ENCODE results near the gene ATXN10. TPM values are rescaled to one million over a fixed set of nuclear protein-coding genes. Genes with fewer than 3 reads are reported as not detected.
"Not testable (repeated sequence)": the region's sequence is repeated elsewhere in the genome, so short reads cannot be mapped to it uniquely, and the experiment has no call there.

Gene ATXN10
- total and polyA plus RNA-seq, 7 experiments from 2014 or later: 64.2 to 105 (median 76.1) TPM

GRCh38 chr22:45787759-45788158, 116.1 kb downstream of the ATXN10 start:
- Mint-ChIP-seq H3K4me3 (no peak overlapping the region), H3K36me3 (peaks cover 3 to 55% (median 46%) of the 10 kb centered on the region in 5 donors), H3K27me3 (no peaks in the 10 kb centered on the region), H3K4me1 (peaks cover 0 to 15% (median 3%) of the 10 kb centered on the region in 7 donors), H3K9me3 (peaks cover 0 to 6% (median 0%) of the 10 kb centered on the region in 11 donors), H3K27ac (no peak overlapping the region)
- intact Hi-C loops (cut with micrococcal nuclease): no loop called here
- Histone ChIP-seq H3K4me1 (ENCODE audit: control insufficient read depth in 2 of 2, insufficient read depth in 2 of 2, low read length in 2 of 2) (no peaks in the 10 kb centered on the region), H3K27ac (ENCODE audit: low read depth, low read length) (no peak overlapping the region), H3K27me3 (ENCODE audit: control insufficient read depth in 2 of 2, insufficient read depth in 2 of 2, low read length in 2 of 2) (no peaks in the 10 kb centered on the region), H3K36me3 (ENCODE audit: control insufficient read depth in 2 of 3, insufficient read depth in 3 of 3, low read length in 3 of 3) (peaks cover 0 to 1% (median 0%) of the 10 kb centered on the region in 3 experiments), H3K9me3 (ENCODE audit: control insufficient read depth in 2 of 3, low read length in 3 of 3) (no peaks in the 10 kb centered on the region), H3K4me3 (ENCODE audit: low read length) (no peak overlapping the region)
- DNase-seq (no peak), ATAC-seq (no peak)
- ChIA-PET CTCF (no interaction called here), POLR2A (no interaction called here)

- H3K9me3 Mint-ChIP-seq: peaks cover 0 to 14% (median 2%) of the 10 kb centered on the region in 11 donors
- ChIA-PET CTCF (no interaction called here), POLR2A (no interaction called here)
- H3K36me3 Mint-ChIP-seq: peaks cover 9 to 58% (median 50%) of the 10 kb centered on the region in 5 donors
- peaks cover 0 to 14% (median under 1%) of the 10 kb centered on the region in 7 donors for H3K4me1 Mint-ChIP-seq
- Histone ChIP-seq H3K9me3 (ENCODE audit: control insufficient read depth in 2 of 3, low read length in 3 of 3) (peaks cover 0 to 2% (median 0%) of the 10 kb centered on the region in 3 experiments), H3K27ac (ENCODE audit: low read depth, low read length) (no peak overlapping the region), H3K27me3 (ENCODE audit: control insufficient read depth in 2 of 2, insufficient read depth in 2 of 2, low read length in 2 of 2) (no peaks in the 10 kb centered on the region), H3K4me3 (ENCODE audit: low read length) (no peak overlapping the region), H3K36me3 (ENCODE audit: control insufficient read depth in 2 of 3, insufficient read depth in 3 of 3, low read length in 3 of 3) (peaks cover 0 to 9% (median 0%) of the 10 kb centered on the region in 3 experiments), H3K4me1 (ENCODE audit: control insufficient read depth in 2 of 2, insufficient read depth in 2 of 2, low read length in 2 of 2) (no peaks in the 10 kb centered on the region)
- no peak overlapping the region for H3K4me3 Mint-ChIP-seq
- DNase-seq: no peak
- H3K27ac Mint-ChIP-seq: peak overlapping the region in 1 of 9 donors; percentile 56
- no peaks in the 10 kb centered on the region for H3K27me3 Mint-ChIP-seq
- no peak for ATAC-seq
- intact Hi-C loops (cut with micrococcal nuclease): no loop called here
Observed at GRCh38 chr22:45788522-45788921, 116.9 kb downstream of the ATXN10 start.

DNA sequence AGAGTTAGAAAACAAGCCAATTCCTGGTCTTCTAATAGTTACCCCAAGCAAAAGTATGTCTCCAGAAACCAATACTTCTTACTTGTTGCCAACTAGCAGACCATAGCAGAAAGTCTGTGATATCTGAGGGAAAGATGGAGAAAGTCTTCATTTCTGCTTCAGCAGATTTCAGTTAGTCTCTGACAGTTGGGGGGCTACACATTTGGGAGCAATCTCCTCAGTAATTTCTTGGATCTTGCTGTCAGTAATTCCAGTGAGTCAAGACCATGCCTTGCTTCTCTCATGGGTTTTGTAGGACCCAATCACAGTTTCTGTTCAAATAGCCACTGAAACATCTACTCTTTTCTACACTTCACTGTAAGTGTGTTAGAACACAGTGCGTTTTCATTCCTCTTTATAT, 118.8 kb downstream of the ATXN10 start:
- intact Hi-C loops (cut with micrococcal nuclease): no loop called here
- Histone ChIP-seq H3K4me3 (ENCODE audit: low read length) (no peak overlapping the region), H3K9me3 (ENCODE audit: control insufficient read depth in 2 of 3, low read length in 3 of 3) (peaks cover 0 to 16% (median 0%) of the 10 kb centered on the region in 3 experiments), H3K27ac (ENCODE audit: low read depth, low read length) (no peak overlapping the region), H3K36me3 (ENCODE audit: control insufficient read depth in 2 of 3, insufficient read depth in 3 of 3, low read length in 3 of 3) (peaks cover 0 to 14% (median 0%) of the 10 kb centered on the region in 3 experiments), H3K27me3 (ENCODE audit: control insufficient read depth in 2 of 2, insufficient read depth in 2 of 2, low read length in 2 of 2) (no peaks in the 10 kb centered on the region), H3K4me1 (ENCODE audit: control insufficient read depth in 2 of 2, insufficient read depth in 2 of 2, low read length in 2 of 2) (no peaks in the 10 kb centered on the region)
- POLR2A ChIA-PET: no interaction called here
- DNase-seq: no peak
- peaks cover 0 to 31% (median 11%) of the 10 kb centered on the region in 11 donors for H3K9me3 Mint-ChIP-seq
- no peak overlapping the region for H3K4me3 Mint-ChIP-seq
- peaks cover 0 to 14% (median 0%) of the 10 kb centered on the region in 7 donors for H3K4me1 Mint-ChIP-seq
- no peak for ATAC-seq
- H3K27me3 Mint-ChIP-seq: no peaks in the 10 kb centered on the region
- CTCF ChIA-PET: no interaction called here
- peaks cover 22 to 73% (median 69%) of the 10 kb centered on the region in 5 donors for H3K36me3 Mint-ChIP-seq
- H3K27ac Mint-ChIP-seq: no peak overlapping the region

GRCh38 chr22:45793161-45793560, 121.5 kb downstream of the ATXN10 start:
- ChIA-PET POLR2A (no interaction called here), CTCF (interaction anchor here (0.8 kb wide), 1 partner anchor 209 kb away, joined by 3 read pairs; no protein-coding TSS in a partner anchor)
- no peak overlapping the region for H3K27ac Mint-ChIP-seq

GRCh38 chr22:45793892-45794291, 122.3 kb downstream of the ATXN10 start:
- peaks cover 0 to 22% (median 0%) of the 10 kb centered on the region in 3 experiments for H3K36me3 ChIP-seq (ENCODE audit: control insufficient read depth in 2 of 3, insufficient read depth in 3 of 3, low read length in 3 of 3)
- H3K36me3 Mint-ChIP-seq: peaks cover 26 to 92% (median 88%) of the 10 kb centered on the region in 5 donors
- H3K4me1 ChIP-seq (ENCODE audit: control insufficient read depth in 2 of 2, insufficient read depth in 2 of 2, low read length in 2 of 2): no peaks in the 10 kb centered on the region
- no peaks in the 10 kb centered on the region for H3K27me3 ChIP-seq (ENCODE audit: control insufficient read depth in 2 of 2, insufficient read depth in 2 of 2, low read length in 2 of 2)
- H3K27ac ChIP-seq (ENCODE audit: low read depth, low read length): no peak overlapping the region
- no peak overlapping the region for H3K4me3 ChIP-seq (ENCODE audit: low read length)
- no peak overlapping the region for H3K4me3 Mint-ChIP-seq
- peaks cover 0 to 25% (median 0%) of the 10 kb centered on the region in 3 experiments for H3K9me3 ChIP-seq (ENCODE audit: control insufficient read depth in 2 of 3, low read length in 3 of 3)
- DNase-seq (no peak), ATAC-seq (no peak)
- no peaks in the 10 kb centered on the region for H3K27me3 Mint-ChIP-seq
- CTCF ChIA-PET: no interaction called here
- H3K4me1 Mint-ChIP-seq: peaks cover 0 to 7% (median 0%) of the 10 kb centered on the region in 7 donors
- intact Hi-C loops (cut with micrococcal nuclease): no loop called here
- no peak overlapping the region for H3K27ac Mint-ChIP-seq
- POLR2A ChIA-PET: no interaction called here
- H3K9me3 Mint-ChIP-seq: peaks cover 0 to 49% (median 29%) of the 10 kb centered on the region in 11 donors

More at GRCh38 chr22:45793161-45793560, 121.5 kb downstream of the ATXN10 start:
- intact Hi-C loops (cut with micrococcal nuclease): no loop called here
- Mint-ChIP-seq H3K4me3 (no peak overlapping the region), H3K9me3 (peaks cover 0 to 49% (median 25%) of the 10 kb centered on the region in 11 donors), H3K36me3 (peaks cover 29 to 92% (median 84%) of the 10 kb centered on the region in 5 donors), H3K4me1 (peaks cover 0 to 12% (median 0%) of the 10 kb centered on the region in 7 donors), H3K27me3 (no peaks in the 10 kb centered on the region)
- peaks cover 0 to 22% (median 0%) of the 10 kb centered on the region in 3 experiments for H3K36me3 ChIP-seq (ENCODE audit: control insufficient read depth in 2 of 3, insufficient read depth in 3 of 3, low read length in 3 of 3)
- H3K27me3 ChIP-seq (ENCODE audit: control insufficient read depth in 2 of 2, insufficient read depth in 2 of 2, low read length in 2 of 2): no peaks in the 10 kb centered on the region
- peaks cover 0 to 25% (median 0%) of the 10 kb centered on the region in 3 experiments for H3K9me3 ChIP-seq (ENCODE audit: control insufficient read depth in 2 of 3, low read length in 3 of 3)
- no peaks in the 10 kb centered on the region for H3K4me1 ChIP-seq (ENCODE audit: control insufficient read depth in 2 of 2, insufficient read depth in 2 of 2, low read length in 2 of 2)
- H3K27ac ChIP-seq (ENCODE audit: low read depth, low read length): no peak overlapping the region
- DNase-seq (no peak), ATAC-seq (no peak)
- no peak overlapping the region for H3K4me3 ChIP-seq (ENCODE audit: low read length)

DNA sequence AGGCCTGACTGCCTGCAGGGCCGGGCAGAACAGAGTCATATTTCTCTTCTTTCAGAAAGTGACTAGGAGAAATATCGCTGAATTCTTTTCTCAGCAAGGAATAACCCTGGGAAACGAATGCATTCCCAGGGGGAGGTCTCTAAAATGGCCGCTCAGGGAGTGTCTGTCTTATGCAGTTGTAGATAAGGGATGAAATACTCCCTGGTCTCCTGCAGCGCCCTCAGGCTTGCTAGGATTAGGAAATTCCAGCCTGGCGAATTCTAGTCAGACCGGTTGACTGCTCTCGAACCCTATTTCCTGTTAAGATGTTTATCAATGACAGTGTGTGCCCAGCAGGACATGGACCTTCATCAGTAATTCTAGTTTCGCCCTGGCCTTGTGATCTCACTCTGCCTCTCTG, 124.4 kb downstream of the ATXN10 start:
- H3K27ac Mint-ChIP-seq; intact Hi-C loops (cut with micrococcal nuclease); H3K4me1 ChIP-seq (ENCODE audit: control insufficient read depth in 2 of 2, insufficient read depth in 2 of 2, low read length in 2 of 2); CTCF ChIA-PET; H3K27me3 Mint-ChIP-seq; H3K27ac ChIP-seq (ENCODE audit: low read depth, low read length); H3K4me1 Mint-ChIP-seq; DNase-seq; H3K27me3 ChIP-seq (ENCODE audit: control insufficient read depth in 2 of 2, insufficient read depth in 2 of 2, low read length in 2 of 2); H3K4me3 ChIP-seq (ENCODE audit: low read length); POLR2A ChIA-PET; ATAC-seq: not testable (repeated sequence)
- Mint-ChIP-seq H3K4me3 (peak overlapping the region in 1 of 10 donors; percentile 46), H3K9me3 (peaks cover 0 to 49% (median 29%) of the 10 kb centered on the region in 11 donors), H3K36me3 (peaks cover 20 to 90% (median 77%) of the 10 kb centered on the region in 5 donors)
- Histone ChIP-seq H3K36me3 (ENCODE audit: control insufficient read depth in 2 of 3, insufficient read depth in 3 of 3, low read length in 3 of 3) (peaks cover 0 to 22% (median 0%) of the 10 kb centered on the region in 3 experiments), H3K9me3 (ENCODE audit: control insufficient read depth in 2 of 3, low read length in 3 of 3) (peaks cover 0 to 25% (median 0%) of the 10 kb centered on the region in 3 experiments)

DNA sequence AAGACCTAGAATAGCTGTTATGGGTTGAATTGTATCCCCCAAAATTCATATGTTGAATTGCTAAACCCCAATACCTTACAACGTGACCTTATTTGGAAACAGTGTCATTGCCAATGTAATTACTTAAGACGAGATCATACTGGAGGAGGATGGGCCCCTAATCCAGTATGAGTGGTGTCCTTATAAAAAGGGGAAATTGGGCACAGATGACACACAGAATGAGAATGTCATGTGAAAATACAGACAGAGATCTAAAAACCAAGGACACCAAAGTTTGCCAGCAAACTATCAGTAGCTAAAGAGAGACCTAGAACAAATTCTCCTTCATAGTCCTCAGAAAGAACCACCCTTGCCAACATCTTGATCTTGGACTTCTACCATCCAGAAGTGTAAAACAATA, 127.7 kb downstream of the ATXN10 start:
- no peaks in the 10 kb centered on the region for H3K4me1 ChIP-seq (ENCODE audit: control insufficient read depth in 2 of 2, insufficient read depth in 2 of 2, low read length in 2 of 2)
- H3K36me3 ChIP-seq (ENCODE audit: control insufficient read depth in 2 of 3, insufficient read depth in 3 of 3, low read length in 3 of 3): peaks cover 0 to 8% (median 0%) of the 10 kb centered on the region in 3 experiments
- Mint-ChIP-seq H3K27me3 (no peaks in the 10 kb centered on the region), H3K36me3 (peaks cover 16 to 89% (median 60%) of the 10 kb centered on the region in 5 donors), H3K4me3 (no peak overlapping the region), H3K9me3 (peaks cover 0 to 29% (median 25%) of the 10 kb centered on the region in 11 donors), H3K27ac (no peak overlapping the region), H3K4me1 (peaks cover 0 to 7% (median 0%) of the 10 kb centered on the region in 7 donors)
- DNase-seq: no peak
- intact Hi-C loops (cut with micrococcal nuclease): no loop called here
- H3K9me3 ChIP-seq (ENCODE audit: control insufficient read depth in 2 of 3, low read length in 3 of 3): peaks cover 0 to 15% (median 0%) of the 10 kb centered on the region in 3 experiments
- no peaks in the 10 kb centered on the region for H3K27me3 ChIP-seq (ENCODE audit: control insufficient read depth in 2 of 2, insufficient read depth in 2 of 2, low read length in 2 of 2)
- no peak overlapping the region for H3K4me3 ChIP-seq (ENCODE audit: low read length)
- ATAC-seq: no peak
- CTCF ChIA-PET: no interaction called here
- H3K27ac ChIP-seq (ENCODE audit: low read depth, low read length): no peak overlapping the region
- POLR2A ChIA-PET: no interaction called here

All from naive thymus-derived CD4-positive, alpha-beta T cell (primary cell).